Mammary epithelial cell (primary cell): ENCODE data around the gene CACYBP.

ENCODE experiments used
- CTCF ChIP-seq, 2 donors: IDR thresholded peaks in 1 of 2; conservative IDR thresholded peaks in 1 of 2; 2 replicates each; pipeline ENCODE4 v1.5.1; 2011 to 2012; ENCODE audit warnings: inconsistent platforms in 2 of 2, low read length in 2 of 2, mild to moderate bottlenecking in 2 of 2, control low read depth in 1 of 2, low read depth in 1 of 2; ENCODE audit not compliant: insufficient read depth in 1 of 2; ENCODE audit errors: extremely low read depth in 1 of 2
- EZH2 ChIP-seq: IDR thresholded peaks from 2 replicates; pipeline ENCODE4 v1.6.1; 2012; ENCODE audit warnings: low read length, inconsistent platforms, borderline replicate concordance

- TF ChIP-seq CTCF (conservative IDR thresholded peaks at IDR 0.05 in 1 of 2, IDR thresholded peaks at IDR 0.05 in 1 of 2; ENCODE audit: extremely low read depth in 1 of 2, insufficient read depth in 1 of 2, low read depth in 1 of 2, low read length in 2 of 2), result no peak
- no peak for TF ChIP-seq EZH2
These were observed 3.3 kb downstream of the CACYBP start for GRCh38 chr1:175002910-175003517.
